Upper lobe of left lung (tissue), 6 donors: ENCODE results near the gene ARHGEF19. TPM values are rescaled to one million over a fixed set of nuclear protein-coding genes. Genes with fewer than 3 reads are reported as not detected.

Experiments
- ATAC-seq, 2 donors: fragments of 200-7000 bp; cut with Tn5 transposase; one replicate each; pipeline ENCODE4 v1.9.1; 2022; ENCODE audit warnings: mild to moderate bottlenecking in 2 of 2, moderate library complexity in 2 of 2; ENCODE audit not compliant: low FRiP score in 2 of 2
- DNase-seq, 2 donors: peaks; one replicate each; pipeline ENCODE4 v3.0.0-alpha.2; 2019 to 2020
- H3K27ac ChIP-seq, 4 donors: fragments of 200-600 bp; sonication (generic); one replicate each; pipeline ENCODE4 v1.5.1; 2016 to 2019
- H3K27me3 ChIP-seq, 4 donors: fragments of 200-600 bp; sonication (generic); one replicate each; pipeline ENCODE4 v1.5.1; 2017 to 2019
- H3K36me3 ChIP-seq, 4 donors: fragments of 200-600 bp; sonication (generic); one replicate each; pipeline ENCODE4 v1.5.1; 2016 to 2019
- H3K4me1 ChIP-seq, 4 donors: fragments of 200-600 bp; sonication (generic); one replicate each; pipeline ENCODE4 v1.5.1; 2018 to 2019
- H3K4me3 ChIP-seq, 4 donors: fragments of 200-600 bp; sonication (generic); one replicate each; pipeline ENCODE4 v1.5.1; 2017 to 2019; ENCODE audit warnings: mild to moderate bottlenecking in 2 of 4, moderate library complexity in 1 of 4
- H3K9me3 ChIP-seq, 4 donors: fragments of 200-600 bp; sonication (generic); one replicate each; pipeline ENCODE4 v1.5.1; 2018 to 2019
- EP300 ChIP-seq, 4 donors: sonication (generic); formaldehyde crosslinking; IDR thresholded peaks; one replicate each; pipeline ENCODE4 v1.5.1; 2017; ENCODE audit warnings: antibody characterized with exemption in 4 of 4, control low read depth in 2 of 4
- POLR2A ChIP-seq, 4 donors: fragments of 450-650 bp; IDR thresholded peaks; one replicate each; pipeline ENCODE4 v1.5.1; 2016 to 2017; ENCODE audit warnings: antibody characterized with exemption in 4 of 4, mild to moderate bottlenecking in 2 of 4
- POLR2AphosphoS5 ChIP-seq, 2 donors: sonication (generic); formaldehyde crosslinking; IDR thresholded peaks; one replicate each; pipeline ENCODE4 v1.5.1; 2017; ENCODE audit warnings: antibody characterized with exemption in 2 of 2
- WGBS, 2 donors: methylation state at CpG; one replicate each; pipeline ENCODE4 v1.1.5; 2017 to 2018; 5-methylcytosine and 5-hydroxymethylcytosine counted together
- total RNA-seq, 6 donors: library from RNA; depleted of rRNA in 4 of 6; stranded (reverse); fragments of >200 nt in 4 of 6; gene quantifications; one replicate each; pipeline versions ENCODE4 v1.1.0 to v1.2.1, GENCODE V29; 2016 to 2021
- TF ChIP-seq, protein P1 (sequence below), 6 experiments: fragments of 450-650 bp in 4 of 6; fragments of 200-600 bp in 2 of 6; sonication (generic) in 2 of 6; IDR thresholded peaks; one replicate each; pipeline ENCODE4 v1.5.1; 2016 to 2019; ENCODE audit warnings: antibody characterized with exemption in 6 of 6
- donor health status: DM: no; HTN: no; CAD: no; lungs with moderate emphysema.
- donor health status: DM: no; HTN: yes; CAD: no; lungs with severe emphysema.

Gene ARHGEF19
- total RNA-seq, 6 donors from 2014 or later, result 3.5 to 70.2 (median 12.6) TPM

DNA sequence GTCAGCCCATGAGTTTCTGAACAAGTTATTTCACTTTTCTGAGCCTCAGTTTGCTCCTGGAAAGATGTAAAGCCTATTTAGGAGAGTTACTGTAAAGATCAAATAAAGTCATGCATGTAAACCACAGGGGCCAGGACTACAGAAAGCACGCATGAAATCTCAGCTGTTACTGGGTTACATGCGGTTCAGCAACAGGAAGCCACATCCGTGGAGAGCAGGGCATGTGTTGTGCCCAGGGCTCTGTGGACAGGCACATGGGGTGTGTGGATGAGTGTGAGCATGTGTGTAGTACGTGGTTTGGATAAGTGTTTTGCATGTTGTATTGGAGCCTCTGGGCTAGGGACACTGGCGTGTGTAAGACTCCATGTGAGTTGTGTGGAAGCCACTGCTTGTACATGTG is 54.4 kb downstream of the ARHGEF19 start:
- Histone ChIP-seq H3K9me3 (no peaks in the 10 kb centered on the region), H3K36me3 (no peaks in the 10 kb centered on the region), H3K4me3 (no peak overlapping the region), H3K4me1 (peaks cover 32 to 47% (median 39%) of the 10 kb centered on the region in 4 donors), H3K27ac (peak overlapping the region in 1 of 4 donors; percentile 2), H3K27me3 (no peaks in the 10 kb centered on the region)
- WGBS, 2 donors, result 50 to 77% methylated on average over 4 to 5 of the region's 5 CpGs
- TF ChIP-seq EP300 (IDR thresholded peaks at IDR 0.05), result no peak
- no peak for TF ChIP-seq POLR2A (IDR thresholded peaks at IDR 0.05)
- TF ChIP-seq, protein P1, sequence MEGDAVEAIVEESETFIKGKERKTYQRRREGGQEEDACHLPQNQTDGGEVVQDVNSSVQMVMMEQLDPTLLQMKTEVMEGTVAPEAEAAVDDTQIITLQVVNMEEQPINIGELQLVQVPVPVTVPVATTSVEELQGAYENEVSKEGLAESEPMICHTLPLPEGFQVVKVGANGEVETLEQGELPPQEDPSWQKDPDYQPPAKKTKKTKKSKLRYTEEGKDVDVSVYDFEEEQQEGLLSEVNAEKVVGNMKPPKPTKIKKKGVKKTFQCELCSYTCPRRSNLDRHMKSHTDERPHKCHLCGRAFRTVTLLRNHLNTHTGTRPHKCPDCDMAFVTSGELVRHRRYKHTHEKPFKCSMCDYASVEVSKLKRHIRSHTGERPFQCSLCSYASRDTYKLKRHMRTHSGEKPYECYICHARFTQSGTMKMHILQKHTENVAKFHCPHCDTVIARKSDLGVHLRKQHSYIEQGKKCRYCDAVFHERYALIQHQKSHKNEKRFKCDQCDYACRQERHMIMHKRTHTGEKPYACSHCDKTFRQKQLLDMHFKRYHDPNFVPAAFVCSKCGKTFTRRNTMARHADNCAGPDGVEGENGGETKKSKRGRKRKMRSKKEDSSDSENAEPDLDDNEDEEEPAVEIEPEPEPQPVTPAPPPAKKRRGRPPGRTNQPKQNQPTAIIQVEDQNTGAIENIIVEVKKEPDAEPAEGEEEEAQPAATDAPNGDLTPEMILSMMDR (IDR thresholded peaks at IDR 0.05), result no peak
- TF ChIP-seq POLR2AphosphoS5 (IDR thresholded peaks at IDR 0.05), result no peak
- ATAC-seq, result no peak
- DNase-seq, result no peak

DNA sequence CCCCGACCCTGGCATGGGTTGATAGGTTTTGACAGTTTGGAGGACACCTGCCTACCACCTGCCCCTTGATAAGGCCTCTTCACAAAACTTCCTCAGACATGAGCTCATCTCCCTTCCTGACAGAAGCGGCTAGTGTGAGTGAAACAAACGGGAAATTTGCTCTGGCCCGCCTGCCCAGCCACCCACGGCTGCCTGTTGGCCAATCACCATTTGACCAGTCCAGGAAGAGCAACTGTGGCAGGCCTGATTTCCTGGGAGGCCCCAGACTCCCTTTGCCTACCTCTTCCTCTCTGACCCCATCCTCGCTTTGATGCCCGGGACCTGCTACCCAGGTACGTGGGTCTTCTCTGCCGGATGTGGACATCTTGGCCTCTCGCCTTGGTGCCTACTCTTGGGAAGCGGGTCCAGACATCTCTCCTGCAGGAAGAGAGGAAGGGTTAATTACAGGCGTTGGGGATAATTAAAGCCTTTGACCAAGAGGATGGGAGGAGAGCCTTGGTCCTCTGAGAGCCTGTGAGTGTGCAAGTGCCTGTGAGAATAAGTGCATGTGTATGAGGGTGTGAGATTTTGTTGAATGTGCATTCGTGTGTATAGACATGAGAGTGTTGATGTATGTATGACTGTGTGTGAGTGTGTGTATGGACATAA is 55.5 kb downstream of the ARHGEF19 start:
- ATAC-seq (no peak), DNase-seq (no peak)
- Histone ChIP-seq H3K27me3 (no peaks in the 10 kb centered on the region), H3K27ac (peak overlapping the region; percentile 90 to 96 (median 91)), H3K36me3 (no peaks in the 10 kb centered on the region), H3K4me1 (peaks cover 43 to 58% (median 49%) of the 10 kb centered on the region in 4 donors), H3K4me3 (no peak overlapping the region), H3K9me3 (no peaks in the 10 kb centered on the region)
- no peak for TF ChIP-seq POLR2A (IDR thresholded peaks at IDR 0.05)
- TF ChIP-seq POLR2AphosphoS5 (IDR thresholded peaks at IDR 0.05), result no peak
- TF ChIP-seq, protein P1 (IDR thresholded peaks at IDR 0.05), result no peak
- 71 to 81% methylated on average over 9 to 13 of the region's 13 CpGs for WGBS, 2 donors

DNA sequence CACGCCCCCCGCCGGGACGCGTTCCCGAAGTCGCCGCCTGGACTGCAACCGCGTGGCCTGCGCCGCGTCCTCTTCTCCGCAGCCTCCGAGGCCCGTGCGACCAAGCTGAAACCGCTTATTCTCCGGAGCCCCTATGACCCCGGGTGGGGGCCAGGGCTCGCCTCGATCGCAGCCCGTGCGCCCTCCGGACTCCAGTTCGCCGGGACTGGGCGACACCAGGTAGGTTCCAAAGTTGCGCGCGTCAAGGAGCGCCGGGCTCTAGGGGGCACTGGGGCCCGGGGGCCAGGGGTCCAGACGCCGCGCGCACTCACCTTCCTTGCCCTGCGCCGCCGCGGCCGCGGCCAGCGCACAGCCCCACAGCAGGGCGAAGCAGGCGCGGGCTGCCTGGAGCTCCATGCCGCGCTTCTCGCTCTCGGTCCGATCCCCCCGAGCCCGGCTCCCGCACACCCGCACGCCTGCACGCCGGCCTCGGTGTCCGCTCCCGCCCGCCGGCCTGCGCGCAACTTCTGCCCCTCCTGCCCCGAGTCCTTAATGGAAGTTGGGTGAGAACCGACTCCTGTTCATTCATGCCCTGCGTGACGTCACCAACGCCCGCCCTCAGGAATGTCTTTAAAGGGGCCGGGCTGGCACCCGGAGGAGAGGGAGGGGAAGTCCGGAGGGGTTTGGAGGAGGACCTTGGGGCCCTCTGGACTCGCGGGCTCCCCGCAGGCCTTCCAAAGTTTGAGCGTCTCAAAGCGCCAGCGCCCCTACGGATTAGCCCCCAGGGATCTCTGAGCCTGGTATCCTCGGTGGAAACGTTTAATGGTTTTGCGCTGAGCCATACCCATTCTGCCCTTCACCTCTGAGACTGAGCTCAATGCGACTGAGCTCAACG is 56.7 kb downstream of the ARHGEF19 start, which contains the start of gene EPHA2:
Gene EPHA2, minus strand, starts transcription at position 533 of the 874 bp plus-strand sequence. Its CDS starts 137 bp downstream, at position 396.
- ATAC-seq, result peak; percentile 51 to 80
- TF ChIP-seq EP300 (IDR thresholded peaks at IDR 0.05) (peak in 1 of 4 donors; percentile 43), POLR2AphosphoS5 (IDR thresholded peaks at IDR 0.05) (peak; percentile 87 to 98), POLR2A (IDR thresholded peaks at IDR 0.05) (peak in 3 of 4 donors; percentile 79 to 94 (median 94))
- TF ChIP-seq, protein P1 (IDR thresholded peaks at IDR 0.05), result peak in 2 of 6 experiments; percentile 12 to 13
- Histone ChIP-seq H3K27me3 (no peaks in the 10 kb centered on the region), H3K9me3 (no peaks in the 10 kb centered on the region), H3K4me1 (peaks cover 55 to 70% (median 61%) of the 10 kb centered on the region in 4 donors), H3K36me3 (no peaks in the 10 kb centered on the region), H3K4me3 (peak within 1 kb of the TSS; percentile 68 to 85 (median 72)), H3K27ac (peak within 1 kb of the TSS; percentile 90 to 96 (median 91))
- peak; percentile 91 to 92 for DNase-seq
- 8 to 15% methylated on average over 17 of the region's 89 CpGs for WGBS, 2 donors

DNA sequence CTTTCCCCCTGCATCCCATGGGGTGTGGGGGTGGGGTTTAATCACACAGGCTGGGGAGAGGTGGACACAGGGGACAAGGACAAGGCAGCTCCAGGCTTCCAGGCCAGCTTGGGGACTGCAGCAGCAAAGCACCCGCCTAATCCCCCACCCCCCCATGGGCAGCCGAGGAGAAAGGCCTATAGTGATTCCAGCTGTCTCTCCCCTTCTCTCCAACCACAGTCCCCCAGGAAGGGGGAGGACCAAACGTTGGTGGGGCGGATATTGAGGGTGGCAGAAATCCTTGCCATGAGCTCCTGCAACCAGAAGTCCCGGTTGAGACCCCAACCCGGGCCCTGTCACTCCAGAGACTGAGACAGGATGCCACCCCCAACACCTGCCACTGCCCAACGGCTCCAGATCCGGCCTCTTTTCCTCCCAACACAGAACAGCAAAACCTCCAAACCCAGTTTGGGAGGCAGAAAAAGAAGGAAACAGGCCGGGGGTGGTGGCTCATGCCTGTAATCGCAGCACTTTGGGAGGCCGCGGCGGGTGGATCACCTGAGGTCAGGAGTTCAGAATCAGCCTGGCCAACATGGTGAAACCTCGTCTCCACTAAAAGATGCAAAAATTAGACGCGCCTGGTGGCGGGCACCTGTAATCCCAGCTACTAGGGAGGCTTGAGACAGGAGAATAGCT is 58.3 kb downstream of the ARHGEF19 start:
- H3K4me1 ChIP-seq, result peaks cover 60 to 72% (median 66%) of the 10 kb centered on the region in 4 donors
- TF ChIP-seq, protein P1 (IDR thresholded peaks at IDR 0.05), result no peak
- TF ChIP-seq POLR2A (IDR thresholded peaks at IDR 0.05) (no peak), POLR2AphosphoS5 (IDR thresholded peaks at IDR 0.05) (no peak), EP300 (IDR thresholded peaks at IDR 0.05) (no peak)
- H3K27ac ChIP-seq, result peak overlapping the region; percentile 90 to 96 (median 91)
- ATAC-seq, result no peak
- 11 to 38% methylated on average over 16 to 17 of the region's 17 CpGs for WGBS, 2 donors
- H3K36me3 ChIP-seq, result peaks cover 0 to 15% (median 7%) of the 10 kb centered on the region in 4 donors
- H3K27me3 ChIP-seq, result no peaks in the 10 kb centered on the region
- no peak for DNase-seq
- no peaks in the 10 kb centered on the region for H3K9me3 ChIP-seq
- peak overlapping the region; percentile 60 to 85 (median 70) for H3K4me3 ChIP-seq
